ENCODE results near the gene TMEM203.

TMEM203 gene

GRCh38 chr9:137191691-137192447, 13.6 kb downstream of the TMEM203 start:
- no peak for DNase-seq (ENCODE audit: low spot score)
- Histone ChIP-seq H3K4me3 (no peak overlapping the region), H3K27ac (peak overlapping the region in 1 of 2 donors; percentile 1)
- TF ChIP-seq, protein P1, sequence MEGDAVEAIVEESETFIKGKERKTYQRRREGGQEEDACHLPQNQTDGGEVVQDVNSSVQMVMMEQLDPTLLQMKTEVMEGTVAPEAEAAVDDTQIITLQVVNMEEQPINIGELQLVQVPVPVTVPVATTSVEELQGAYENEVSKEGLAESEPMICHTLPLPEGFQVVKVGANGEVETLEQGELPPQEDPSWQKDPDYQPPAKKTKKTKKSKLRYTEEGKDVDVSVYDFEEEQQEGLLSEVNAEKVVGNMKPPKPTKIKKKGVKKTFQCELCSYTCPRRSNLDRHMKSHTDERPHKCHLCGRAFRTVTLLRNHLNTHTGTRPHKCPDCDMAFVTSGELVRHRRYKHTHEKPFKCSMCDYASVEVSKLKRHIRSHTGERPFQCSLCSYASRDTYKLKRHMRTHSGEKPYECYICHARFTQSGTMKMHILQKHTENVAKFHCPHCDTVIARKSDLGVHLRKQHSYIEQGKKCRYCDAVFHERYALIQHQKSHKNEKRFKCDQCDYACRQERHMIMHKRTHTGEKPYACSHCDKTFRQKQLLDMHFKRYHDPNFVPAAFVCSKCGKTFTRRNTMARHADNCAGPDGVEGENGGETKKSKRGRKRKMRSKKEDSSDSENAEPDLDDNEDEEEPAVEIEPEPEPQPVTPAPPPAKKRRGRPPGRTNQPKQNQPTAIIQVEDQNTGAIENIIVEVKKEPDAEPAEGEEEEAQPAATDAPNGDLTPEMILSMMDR (IDR thresholded peaks at IDR 0.05): no peak

- TF ChIP-seq, protein P1 (IDR thresholded peaks at IDR 0.05): no peak
Observed at GRCh38 chr9:137191245-137191644, 14.2 kb downstream of the TMEM203 start.

DNA sequence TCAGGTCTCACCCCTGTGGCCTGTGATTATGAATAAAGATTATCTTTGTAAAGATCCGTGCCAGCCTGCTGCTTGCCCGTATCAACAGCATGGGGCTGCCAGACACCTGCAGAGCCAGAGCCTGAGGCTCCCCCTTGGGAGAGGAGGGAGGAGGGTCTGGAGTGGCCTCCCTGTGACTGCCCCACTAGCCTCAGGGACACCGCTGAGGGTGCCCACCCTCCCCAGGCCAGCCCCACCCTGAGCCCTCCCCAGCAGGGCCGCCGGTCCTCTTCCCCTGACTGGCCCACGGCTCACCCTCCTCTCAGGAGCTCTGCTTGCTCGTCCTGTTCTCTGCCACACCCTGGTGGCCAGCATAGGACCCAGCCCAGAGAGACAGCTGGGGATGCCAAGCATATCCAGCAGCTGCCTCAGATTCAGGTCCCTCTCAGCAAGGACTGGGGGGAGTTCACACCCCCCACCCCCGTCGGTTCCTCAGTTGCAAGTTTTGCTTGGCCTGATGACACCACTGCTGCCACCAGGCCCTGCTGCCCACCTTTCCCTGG, 15.1 kb downstream of the TMEM203 start:
- Histone ChIP-seq H3K27ac (peak overlapping the region in 1 of 2 donors; percentile 98), H3K4me3 (no peak overlapping the region)
- DNase-seq (ENCODE audit: low spot score): no peak
- TF ChIP-seq, protein P1 (IDR thresholded peaks at IDR 0.05): no peak

More at GRCh38 chr9:137191245-137191644, 14.2 kb downstream of the TMEM203 start:
- Histone ChIP-seq H3K4me3 (no peak overlapping the region), H3K27ac (no peak overlapping the region)
- no peak for DNase-seq (ENCODE audit: low spot score)

DNA sequence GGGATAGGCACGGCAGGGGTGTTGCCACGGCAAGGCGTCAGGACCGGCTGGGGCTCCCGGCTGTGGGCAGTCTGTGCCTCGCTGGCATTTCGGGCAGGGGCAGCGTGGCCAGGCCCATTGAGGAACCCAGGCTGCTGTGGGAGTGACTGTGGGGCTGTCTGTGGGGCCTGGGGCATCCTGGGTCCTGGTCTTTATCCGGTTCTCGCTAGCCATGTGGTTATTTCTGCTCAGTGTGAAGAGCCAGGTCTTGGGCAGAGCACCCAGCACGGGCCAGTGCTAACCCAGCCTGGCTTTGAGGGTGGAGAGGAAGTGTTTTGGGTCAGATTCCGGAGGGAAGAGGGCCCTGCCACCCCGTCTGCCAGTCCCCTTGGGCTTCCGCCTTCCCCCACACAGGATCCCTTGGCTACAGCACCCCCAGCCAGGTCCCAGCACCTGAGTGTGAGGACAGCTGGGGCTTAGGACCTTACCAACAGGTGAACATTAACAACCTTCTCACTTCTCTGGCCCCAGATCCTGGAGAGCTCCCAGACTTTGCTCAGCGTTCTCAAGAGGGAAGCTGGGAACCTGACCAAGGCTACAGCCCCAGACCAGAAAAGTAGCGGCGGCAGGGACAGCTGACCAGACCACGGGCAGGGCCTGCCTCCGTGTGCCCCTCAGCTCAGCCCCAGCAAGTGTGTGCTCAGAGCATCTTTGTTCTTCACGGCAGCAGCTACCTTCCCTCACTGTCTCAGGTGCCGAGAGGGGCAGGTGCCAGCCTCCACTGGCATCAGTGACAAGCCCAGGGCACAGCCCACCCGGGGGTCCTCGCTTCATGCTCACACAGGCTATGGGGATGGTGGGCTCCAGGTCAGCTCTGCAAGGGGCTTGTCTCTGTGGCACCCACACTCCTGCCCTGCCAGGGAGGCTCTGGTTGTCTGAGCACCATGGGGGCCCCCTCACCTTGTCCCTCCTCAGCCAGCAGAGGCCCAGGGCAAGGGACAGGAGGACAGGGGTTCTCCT, 15.9 kb downstream of the TMEM203 start:
- Histone ChIP-seq H3K4me3 (peak overlapping the region; percentile 93), H3K27ac (peak overlapping the region; percentile 83 to 98)
- no peak for DNase-seq (ENCODE audit: low spot score)
- TF ChIP-seq, protein P1 (IDR thresholded peaks at IDR 0.05): no peak

GRCh38 chr9:137188490-137189296, 16.8 kb downstream of the TMEM203 start, which contains the start of the genes ANAPC2 and SSNA1:
Gene ANAPC2, minus strand, starts transcription at chr9:137188560. Its CDS starts 28 bp downstream, at chr9:137188532.
Gene SSNA1, plus strand, starts transcription at chr9:137188676. Its CDS starts 51 bp downstream, at chr9:137188727.
- TF ChIP-seq, protein P1 (IDR thresholded peaks at IDR 0.05): no peak
- Histone ChIP-seq H3K27ac (peak within 1 kb of the TSS; percentile 83 to 98), H3K4me3 (peak within 1 kb of the TSS; percentile 93)
- peak; percentile 92 for DNase-seq (ENCODE audit: low spot score)

GRCh38 chr9:137188086-137188489, 17.4 kb downstream of the TMEM203 start:
- Histone ChIP-seq H3K27ac (peak overlapping the region; percentile 83 to 98), H3K4me3 (peak overlapping the region; percentile 93)
- no peak for DNase-seq (ENCODE audit: low spot score)
- TF ChIP-seq, protein P1 (IDR thresholded peaks at IDR 0.05): no peak

Data from coronary artery (tissue), 2 donors.